OCI-LY3 (cell line): ENCODE measurements around the gene TULP4.

Source experiments
- H2AFZ ChIP-seq: fragments of 200-600, 300-600 bp; shearing (Covaris generic); 2 replicates; pipeline ENCODE4 v1.6.0; 2014; ENCODE audit warnings: antibody characterized with exemption, low read depth, low read length
- H3K27ac ChIP-seq: fragments of 200-600, 300-600 bp; sonication (generic); 2 replicates; pipeline ENCODE4 v1.5.1; 2014; ENCODE audit warnings: mild to moderate bottlenecking, low read length, moderate library complexity, mixed read lengths
- H3K27me3 ChIP-seq: fragments of 200-600, 300-600 bp; sonication (generic); 2 replicates; pipeline ENCODE4 v1.6.1; 2014; ENCODE audit warnings: low read depth, low read length, mixed read lengths
- H3K36me3 ChIP-seq: fragments of 200-600, 300-600 bp; sonication (generic); replicated peaks from 2 replicates; pipeline ENCODE3; 2014; ENCODE audit warnings: low read depth, low read length, mixed read lengths
- H3K4me1 ChIP-seq: fragments of 300-600, 200-600 bp; sonication (generic); 2 replicates; pipeline ENCODE4 v1.6.1; 2014; ENCODE audit warnings: low read length, mixed read lengths
- H3K4me2 ChIP-seq: fragments of 200-600, 300-600 bp; sonication (generic); 2 replicates; pipeline ENCODE4 v1.6.1; 2014; ENCODE audit warnings: low read length, mixed read lengths
- H3K4me3 ChIP-seq: fragments of 300-600, 200-600 bp; sonication (generic); 2 replicates; pipeline ENCODE4 v1.5.1; 2014; ENCODE audit warnings: antibody characterized with exemption, mild to moderate bottlenecking, low read length, moderate library complexity
- H3K79me2 ChIP-seq: fragments of 300-600, 200-600 bp; shearing (Covaris generic); 2 replicates; pipeline ENCODE4 v1.6.1; 2014; ENCODE audit warnings: mild to moderate bottlenecking, low read length, mixed read lengths
- H3K9ac ChIP-seq: fragments of 300-600, 200-600 bp; shearing (Covaris generic); 2 replicates; pipeline ENCODE4 v1.6.0; 2014; ENCODE audit warnings: mild to moderate bottlenecking, low read length, moderate library complexity
- H3K9me3 ChIP-seq: fragments of 200-600, 300-600 bp; shearing (Covaris generic); 2 replicates; pipeline ENCODE4 v1.6.1; 2014; ENCODE audit warnings: low read length, mixed read lengths; ENCODE audit not compliant: insufficient read depth
- H4K20me1 ChIP-seq: fragments of 200-600, 300-600 bp; sonication (generic); 2 replicates; pipeline ENCODE4 v1.6.1; 2016; ENCODE audit warnings: low read length, mixed read lengths; ENCODE audit not compliant: insufficient read depth
- EZH2phosphoT487 ChIP-seq: fragments of 200-600 bp; shearing (Covaris generic); IDR thresholded peaks from 2 replicates; pipeline ENCODE4 v1.6.1; 2018; ENCODE audit warnings: antibody characterized with exemption, mixed run types, low read depth
- TF ChIP-seq, protein P1 (sequence below): fragments of 200-600, 300-600 bp; sonication (generic); IDR thresholded peaks from 2 replicates; pipeline ENCODE4 v1.5.1; 2014; ENCODE audit warnings: antibody characterized with exemption, low read length, low read depth

Gene TULP4

DNA sequence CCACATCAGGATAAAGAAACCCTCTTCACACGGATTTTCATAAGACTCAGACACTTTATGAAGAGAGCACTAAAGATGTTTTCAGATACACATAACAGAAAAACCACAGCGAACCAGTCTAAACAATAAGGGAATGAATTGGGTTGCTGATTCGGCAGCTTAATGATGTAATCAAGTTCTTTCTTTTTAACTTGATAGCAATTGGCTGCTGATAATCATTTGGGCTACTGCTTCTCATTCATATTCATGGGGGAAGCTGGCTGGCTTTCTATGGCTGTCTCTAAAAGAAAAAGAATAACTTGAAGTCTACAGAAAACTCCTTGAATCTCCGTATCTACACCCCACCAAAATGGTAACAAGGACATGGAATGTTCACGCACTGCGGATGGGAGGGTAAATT is 227.6 kb downstream of the TULP4 start:
- TF ChIP-seq, protein P1, sequence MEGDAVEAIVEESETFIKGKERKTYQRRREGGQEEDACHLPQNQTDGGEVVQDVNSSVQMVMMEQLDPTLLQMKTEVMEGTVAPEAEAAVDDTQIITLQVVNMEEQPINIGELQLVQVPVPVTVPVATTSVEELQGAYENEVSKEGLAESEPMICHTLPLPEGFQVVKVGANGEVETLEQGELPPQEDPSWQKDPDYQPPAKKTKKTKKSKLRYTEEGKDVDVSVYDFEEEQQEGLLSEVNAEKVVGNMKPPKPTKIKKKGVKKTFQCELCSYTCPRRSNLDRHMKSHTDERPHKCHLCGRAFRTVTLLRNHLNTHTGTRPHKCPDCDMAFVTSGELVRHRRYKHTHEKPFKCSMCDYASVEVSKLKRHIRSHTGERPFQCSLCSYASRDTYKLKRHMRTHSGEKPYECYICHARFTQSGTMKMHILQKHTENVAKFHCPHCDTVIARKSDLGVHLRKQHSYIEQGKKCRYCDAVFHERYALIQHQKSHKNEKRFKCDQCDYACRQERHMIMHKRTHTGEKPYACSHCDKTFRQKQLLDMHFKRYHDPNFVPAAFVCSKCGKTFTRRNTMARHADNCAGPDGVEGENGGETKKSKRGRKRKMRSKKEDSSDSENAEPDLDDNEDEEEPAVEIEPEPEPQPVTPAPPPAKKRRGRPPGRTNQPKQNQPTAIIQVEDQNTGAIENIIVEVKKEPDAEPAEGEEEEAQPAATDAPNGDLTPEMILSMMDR: no peak
- no peak for TF ChIP-seq EZH2phosphoT487
- no peaks in the 10 kb centered on the region for H3K36me3 ChIP-seq
- H3K9ac ChIP-seq: no peak overlapping the region
- H3K4me1 ChIP-seq: peaks cover 15% of the 10 kb centered on the region
- no peaks in the 10 kb centered on the region for H3K9me3 ChIP-seq
- no peak overlapping the region for H3K27ac ChIP-seq
- H3K4me2 ChIP-seq: no peak overlapping the region
- H3K27me3 ChIP-seq: no peaks in the 10 kb centered on the region
- no peaks in the 10 kb centered on the region for H3K79me2 ChIP-seq
- H4K20me1 ChIP-seq: no peaks in the 10 kb centered on the region
- no peak overlapping the region for H3K4me3 ChIP-seq
- H2AFZ ChIP-seq: no peak overlapping the region

DNA sequence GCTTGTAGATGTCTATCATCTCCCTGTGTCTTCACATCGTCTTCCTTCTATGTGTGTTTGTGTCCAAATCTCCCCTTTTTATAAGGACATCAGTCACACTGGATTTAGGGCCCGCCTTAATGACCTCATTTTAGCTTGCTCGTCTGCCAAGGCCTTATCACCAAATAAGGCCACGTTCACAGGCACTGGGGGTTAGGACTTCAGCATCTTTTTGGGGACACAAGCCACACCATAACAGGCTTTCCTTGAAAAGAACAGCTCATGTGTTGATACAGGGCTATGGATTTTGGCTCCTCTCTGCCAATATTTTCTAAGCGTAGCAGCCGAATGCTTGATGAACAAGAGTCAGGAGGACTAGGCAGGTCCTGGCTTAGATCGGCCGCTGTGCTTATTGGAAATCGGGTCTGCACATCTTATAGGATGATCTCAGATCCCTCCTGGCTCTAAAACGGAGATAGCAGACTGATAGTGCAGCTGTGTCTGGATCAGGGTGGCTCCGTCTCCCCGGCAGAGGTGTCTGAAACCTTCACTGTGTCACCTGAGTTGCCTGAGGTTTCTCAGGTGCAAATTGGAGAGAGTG is 231.4 kb downstream of the TULP4 start:
- Histone ChIP-seq H3K4me3 (no peak overlapping the region), H3K36me3 (no peaks in the 10 kb centered on the region), H3K79me2 (no peaks in the 10 kb centered on the region), H3K27ac (no peak overlapping the region), H4K20me1 (no peaks in the 10 kb centered on the region), H3K4me1 (peaks cover 10% of the 10 kb centered on the region), H3K27me3 (no peaks in the 10 kb centered on the region), H3K9me3 (no peaks in the 10 kb centered on the region), H3K4me2 (no peak overlapping the region), H3K9ac (no peak overlapping the region), H2AFZ (no peak overlapping the region)
- no peak for TF ChIP-seq EZH2phosphoT487
- TF ChIP-seq, protein P1: no peak

DNA sequence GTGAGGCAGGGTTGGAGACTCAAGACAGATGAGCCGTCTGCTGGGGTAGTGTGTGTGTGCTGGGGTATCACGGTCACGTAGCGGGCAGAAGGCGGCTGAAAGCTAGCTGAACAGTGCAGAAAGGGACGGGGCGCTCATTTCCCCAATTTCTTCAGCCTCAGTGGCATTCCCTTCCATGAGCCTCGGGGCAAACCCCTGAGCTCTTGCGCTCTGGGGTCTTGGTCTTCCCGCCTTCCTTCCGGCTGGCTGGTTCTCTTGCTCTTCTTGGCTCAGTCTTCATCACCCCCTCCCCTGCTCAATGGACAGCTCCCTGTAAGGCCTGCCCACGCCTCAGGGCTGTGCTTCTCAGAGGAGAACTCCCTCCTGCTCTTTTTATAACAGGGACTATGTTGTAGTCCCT is 232.2 kb downstream of the TULP4 start:
- no peak for TF ChIP-seq EZH2phosphoT487
- TF ChIP-seq, protein P1: no peak
- H3K27ac ChIP-seq: no peak overlapping the region

DNA sequence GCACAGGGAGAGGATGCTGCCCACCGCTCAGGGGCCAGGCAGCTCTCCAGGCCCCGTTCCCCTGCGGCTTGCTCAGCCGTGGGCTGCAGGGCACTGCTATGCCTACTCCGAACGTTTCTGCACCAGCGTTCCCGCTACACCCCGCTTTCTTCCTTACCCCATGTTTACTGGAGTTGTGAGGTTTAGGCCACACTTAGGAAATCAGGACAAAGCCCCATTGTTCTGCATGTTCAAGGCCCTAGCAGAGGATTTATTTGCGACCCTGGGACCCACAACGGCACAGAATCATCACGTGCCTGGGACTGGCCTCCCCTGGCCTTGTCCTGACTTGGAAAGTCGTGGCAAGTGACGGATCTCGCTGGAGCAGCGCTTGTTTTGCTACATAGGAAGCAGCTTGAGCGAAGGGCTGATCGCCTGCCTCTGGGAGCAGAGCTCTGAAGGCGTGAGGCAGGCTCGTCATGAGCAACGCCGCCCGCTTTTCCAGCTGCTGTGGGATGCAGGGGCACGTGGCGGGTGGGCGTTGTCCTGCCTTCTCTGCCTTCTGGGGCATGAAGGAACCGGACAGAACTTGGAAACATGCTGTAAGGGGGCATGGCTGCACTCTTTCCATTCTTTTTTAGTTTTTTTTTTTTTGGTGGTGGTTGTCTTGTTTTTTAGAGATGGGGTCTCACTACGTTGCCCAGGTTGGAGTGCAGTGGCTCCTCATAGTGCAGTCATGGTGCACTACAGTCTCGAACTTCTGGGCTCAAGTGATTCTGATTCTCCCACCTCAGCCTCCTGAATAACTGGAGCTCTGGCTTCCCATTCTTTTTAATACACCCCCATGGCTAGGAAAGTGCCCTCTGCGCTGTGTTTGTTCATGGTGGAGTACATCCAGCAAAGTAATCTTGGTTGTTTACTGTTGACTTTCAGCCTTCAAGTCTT is 233.0 kb downstream of the TULP4 start:
- Histone ChIP-seq H3K4me1 (no peaks in the 10 kb centered on the region), H3K27ac (no peak overlapping the region), H3K9me3 (no peaks in the 10 kb centered on the region), H3K4me2 (no peak overlapping the region), H3K4me3 (no peak overlapping the region), H3K9ac (no peak overlapping the region), H4K20me1 (no peaks in the 10 kb centered on the region), H3K36me3 (no peaks in the 10 kb centered on the region), H2AFZ (no peak overlapping the region), H3K27me3 (no peaks in the 10 kb centered on the region), H3K79me2 (no peaks in the 10 kb centered on the region)
- TF ChIP-seq EZH2phosphoT487: no peak
- TF ChIP-seq, protein P1: no peak

More for the DNA sequence above, 232.2 kb downstream of the TULP4 start:
- no peaks in the 10 kb centered on the region for H4K20me1 ChIP-seq
- no peaks in the 10 kb centered on the region for H3K36me3 ChIP-seq
- no peaks in the 10 kb centered on the region for H3K79me2 ChIP-seq
- peaks cover 3% of the 10 kb centered on the region for H3K4me1 ChIP-seq
- no peak overlapping the region for H3K4me2 ChIP-seq
- no peak overlapping the region for H3K9ac ChIP-seq
- H3K27me3 ChIP-seq: no peaks in the 10 kb centered on the region
- H2AFZ ChIP-seq: no peak overlapping the region
- H3K9me3 ChIP-seq: no peaks in the 10 kb centered on the region
- H3K4me3 ChIP-seq: no peak overlapping the region
